Measurements from ENCODE around the gene SBF2. TPM values are rescaled to one million over a fixed set of nuclear protein-coding genes. Genes with fewer than 3 reads are reported as not detected.
"Not testable (repeated sequence)": the region's sequence is repeated elsewhere in the genome, so short reads cannot be mapped to it uniquely, and the experiment has no call there.

Gene SBF2
- total RNA-seq, 4 donors from 2014 or later, result 53.8 to 125 (median 76.4) TPM

- TF ChIP-seq CTCF (IDR thresholded peaks at IDR 0.05), result no peak
- DNase-seq (ENCODE audit: low spot score), result no peak
- no peak for ATAC-seq (ENCODE audit: low FRiP score)
Measured at GRCh38 chr11:9936754-9937153, 357.3 kb downstream of the SBF2 start.

GRCh38 chr11:9932843-9933242, 361.2 kb downstream of the SBF2 start:
- not testable (repeated sequence) for DNase-seq (ENCODE audit: low spot score); ATAC-seq (ENCODE audit: low FRiP score)

GRCh38 chr11:9930562-9931331, 363.3 kb downstream of the SBF2 start:
- not testable (repeated sequence) for DNase-seq (ENCODE audit: low spot score); ATAC-seq (ENCODE audit: low FRiP score)

GRCh38 chr11:9927670-9928069, 366.3 kb downstream of the SBF2 start:
- ATAC-seq (ENCODE audit: low FRiP score), result no peak
- TF ChIP-seq CTCF (IDR thresholded peaks at IDR 0.05), result no peak
- no peak for DNase-seq (ENCODE audit: low spot score)

- DNase-seq (ENCODE audit: low spot score) (no peak), ATAC-seq (ENCODE audit: low FRiP score) (no peak)
- TF ChIP-seq CTCF (IDR thresholded peaks at IDR 0.05), result no peak
Measured at GRCh38 chr11:9923280-9923679, 370.7 kb downstream of the SBF2 start.

- DNase-seq (ENCODE audit: low spot score) (no peak), ATAC-seq (ENCODE audit: low FRiP score) (peak; percentile 70)
- no peak for TF ChIP-seq CTCF (IDR thresholded peaks at IDR 0.05)
Measured at GRCh38 chr11:9922806-9923205, 371.2 kb downstream of the SBF2 start.

GRCh38 chr11:9916480-9916879, 377.5 kb downstream of the SBF2 start:
- DNase-seq (ENCODE audit: low spot score) (no peak), ATAC-seq (ENCODE audit: low FRiP score) (no peak)
- TF ChIP-seq CTCF (IDR thresholded peaks at IDR 0.05), result no peak

GRCh38 chr11:9914064-9914463, 380.0 kb downstream of the SBF2 start:
- DNase-seq (ENCODE audit: low spot score) (no peak), ATAC-seq (ENCODE audit: low FRiP score) (no peak)
- TF ChIP-seq CTCF (IDR thresholded peaks at IDR 0.05), result no peak
